ENCODE data around the gene TRIM37.

The TRIM37 gene

DNA sequence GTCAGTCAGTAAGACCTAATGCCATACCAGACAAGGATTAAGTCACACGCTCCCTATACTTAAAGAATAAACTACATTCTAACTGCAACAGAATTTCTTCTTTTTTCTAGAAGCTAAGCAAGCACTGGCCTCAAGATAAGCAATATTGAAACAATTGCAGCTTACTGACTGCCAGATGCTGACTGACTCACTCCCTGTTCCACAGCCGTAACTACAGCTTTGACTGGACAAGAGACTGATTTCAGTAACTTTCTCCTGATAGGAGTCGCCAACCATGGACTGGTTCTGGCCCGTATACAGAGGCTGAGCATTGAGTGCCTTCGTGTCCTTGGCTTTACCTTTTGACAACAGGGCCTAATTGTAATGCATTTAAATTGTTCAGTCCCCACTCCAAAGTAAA, 67.9 kb downstream of the TRIM37 start:
- peak; percentile 22 to 30 for DNase-seq (ENCODE audit: low read depth in 2 of 2)

DNA sequence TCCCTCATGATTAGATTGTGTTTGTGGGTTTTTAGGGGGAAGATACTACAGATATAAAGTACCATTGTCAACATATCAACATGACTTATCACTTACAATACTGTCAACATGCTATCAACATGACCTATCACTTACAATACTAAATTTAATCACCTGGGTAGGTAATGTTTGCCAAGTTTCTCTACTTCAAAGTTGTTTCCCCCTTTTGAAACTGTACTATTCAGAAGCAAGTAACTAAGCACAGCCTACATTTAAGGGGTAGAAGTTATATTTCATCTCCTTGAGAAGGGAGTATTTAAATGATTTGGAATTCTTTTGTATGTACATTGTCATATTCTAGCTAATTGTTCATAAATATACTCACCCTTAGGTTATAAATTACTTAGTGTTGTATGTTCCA, 68.7 kb downstream of the TRIM37 start:
- no peak for DNase-seq (ENCODE audit: low read depth in 2 of 2)

DNA sequence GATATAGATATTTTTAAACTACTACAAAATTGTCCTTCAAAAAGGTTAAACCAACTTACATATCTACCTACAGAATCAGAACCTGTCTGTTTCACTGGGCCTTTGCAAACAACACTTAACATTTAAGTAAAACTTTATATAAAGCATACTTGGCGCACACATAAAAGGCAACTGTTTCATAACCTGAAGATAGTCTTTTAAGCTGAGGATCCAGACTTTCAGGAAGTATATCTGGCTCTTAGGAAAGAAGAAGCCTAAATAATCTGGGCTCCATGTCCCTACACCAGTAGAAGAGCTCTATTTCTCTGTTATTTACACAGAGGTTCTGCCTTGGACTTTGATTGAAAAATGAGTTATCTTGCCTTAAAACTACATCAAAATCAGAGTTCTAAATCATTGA, 75.9 kb downstream of the TRIM37 start:
- no peak for DNase-seq (ENCODE audit: low read depth in 2 of 2)

DNA sequence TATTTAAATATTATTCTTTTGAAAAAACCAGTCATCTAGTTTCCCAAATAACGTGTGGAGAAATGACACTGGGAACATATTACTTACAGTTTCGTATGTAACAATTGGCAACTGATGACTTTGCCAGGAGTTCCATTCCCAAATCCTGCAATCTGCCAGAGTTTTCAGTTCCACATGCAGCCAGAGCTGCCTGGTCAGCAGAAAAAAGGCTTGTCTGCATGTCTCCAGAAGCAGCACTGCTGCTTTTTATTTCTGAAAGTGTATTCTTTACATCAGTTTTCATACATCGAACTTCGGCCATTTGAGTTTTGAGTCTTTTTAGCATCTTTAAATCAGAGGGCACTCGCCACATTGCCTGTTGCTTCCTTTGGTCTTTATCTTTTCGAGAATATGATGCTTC, 78.4 kb downstream of the TRIM37 start:
- no peak for DNase-seq (ENCODE audit: low read depth in 2 of 2)

DNA sequence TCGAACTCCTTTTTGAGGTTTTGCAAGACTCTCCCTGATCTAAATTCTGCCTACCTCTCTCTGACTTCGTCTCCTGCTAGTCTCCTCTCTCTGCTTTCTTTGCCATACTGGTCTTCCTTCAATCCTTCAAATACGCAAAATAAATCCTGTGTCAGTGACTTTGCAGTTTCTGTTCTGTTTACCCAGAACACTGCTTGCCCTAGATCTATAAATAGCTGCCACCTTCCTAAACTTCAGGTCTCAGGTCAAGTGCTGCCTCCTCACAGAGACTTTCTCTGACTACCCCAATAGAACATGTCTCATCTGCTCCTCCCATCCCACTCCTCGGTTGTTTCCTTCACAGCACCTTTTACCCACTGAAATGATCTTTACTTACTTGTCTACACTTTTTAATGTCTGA, 78.9 kb downstream of the TRIM37 start:
- DNase-seq (ENCODE audit: low read depth in 2 of 2), result no peak

DNA sequence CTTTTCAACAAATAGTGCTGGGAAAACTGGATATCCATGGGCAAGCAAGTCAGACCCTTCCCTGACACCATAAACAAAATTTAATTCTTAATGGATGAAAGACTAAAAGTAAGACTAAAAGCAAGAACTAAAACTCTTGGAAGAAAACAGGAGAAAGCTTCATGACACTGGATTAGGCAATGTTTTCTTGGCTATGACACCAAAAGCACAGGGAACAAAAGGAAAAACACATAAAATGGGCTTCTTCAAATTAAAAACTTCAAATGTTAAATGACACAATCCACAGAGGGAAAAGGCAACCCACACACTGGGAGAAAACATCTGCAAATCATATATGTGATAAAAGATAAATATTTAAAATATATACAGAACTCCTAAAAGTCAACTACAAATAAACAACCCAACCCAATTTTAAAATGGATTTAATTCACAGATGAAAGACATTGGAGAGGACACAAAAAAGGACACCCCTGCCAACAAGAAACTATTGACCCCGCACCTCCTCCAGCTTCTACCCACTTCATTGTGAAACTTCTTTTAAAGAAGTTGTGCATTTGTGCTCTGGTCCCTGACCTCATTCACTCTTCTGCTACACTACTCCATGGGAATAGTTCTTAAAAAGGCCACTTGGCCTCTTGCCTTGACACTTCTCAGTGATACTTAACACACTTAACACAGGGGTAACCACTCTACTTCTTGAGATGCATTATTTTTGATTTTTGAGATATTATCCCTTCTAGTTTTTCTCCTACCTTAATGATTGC, 80.3 kb downstream of the TRIM37 start:
- no peak for DNase-seq (ENCODE audit: low read depth in 2 of 2)

DNA sequence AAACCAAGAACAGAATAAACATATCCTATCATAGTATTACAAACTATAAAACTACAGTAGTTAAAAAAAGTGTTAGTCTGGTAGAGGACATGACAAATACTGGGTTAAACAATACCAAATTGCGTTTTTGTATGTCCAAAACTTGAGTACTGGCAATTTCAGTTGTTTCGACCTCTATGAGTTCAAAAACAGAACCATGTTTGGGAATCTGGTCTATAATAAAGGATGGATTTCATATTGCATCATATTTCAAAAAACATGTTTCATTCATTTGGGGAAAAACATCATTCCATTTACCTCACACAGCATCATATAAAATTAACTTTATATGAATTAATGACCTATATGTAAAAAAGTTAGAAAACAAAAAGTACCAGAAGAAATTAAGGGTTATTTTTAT, 81.8 kb downstream of the TRIM37 start:
- no peak for DNase-seq (ENCODE audit: low read depth in 2 of 2)

DNA sequence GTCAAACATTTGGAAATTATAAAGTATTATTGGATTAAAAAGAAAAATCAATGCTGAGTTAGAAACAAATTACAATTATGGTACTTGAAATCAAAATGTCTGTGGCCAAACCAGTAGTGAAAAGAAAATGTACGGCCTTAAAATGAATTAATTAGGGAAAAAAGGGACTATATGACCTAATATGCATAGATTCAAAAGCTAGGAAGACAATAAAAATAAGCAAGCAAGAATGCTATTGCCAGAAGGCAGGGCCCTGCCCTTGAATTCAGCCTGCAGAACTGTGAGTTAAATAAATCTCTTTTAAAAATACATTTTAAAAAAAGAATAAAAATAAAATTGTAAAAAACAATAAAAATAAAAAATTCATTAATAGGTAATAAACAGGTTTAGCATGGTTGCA, 88.7 kb downstream of the TRIM37 start:
- DNase-seq (ENCODE audit: low read depth in 2 of 2), result no peak

DNA sequence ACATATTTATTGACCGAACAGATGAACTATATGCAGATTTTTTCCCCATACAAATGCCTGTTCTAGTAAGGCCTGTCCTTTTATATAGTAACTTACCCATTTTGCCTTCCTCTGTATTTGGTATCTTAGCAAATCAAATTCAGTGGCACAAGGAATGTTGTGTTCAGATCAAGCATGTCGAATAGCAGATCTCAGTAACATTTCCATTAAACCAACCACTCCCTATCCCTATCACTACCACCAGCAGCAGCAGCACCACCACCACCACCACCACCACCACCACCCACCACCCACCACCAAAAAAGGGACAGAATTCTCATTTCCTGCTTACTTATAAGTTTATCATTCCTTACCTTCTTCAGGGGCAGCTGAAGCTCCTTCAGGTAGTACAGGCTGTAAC, 94.7 kb downstream of the TRIM37 start:
- no peak for DNase-seq (ENCODE audit: low read depth in 2 of 2)

DNA sequence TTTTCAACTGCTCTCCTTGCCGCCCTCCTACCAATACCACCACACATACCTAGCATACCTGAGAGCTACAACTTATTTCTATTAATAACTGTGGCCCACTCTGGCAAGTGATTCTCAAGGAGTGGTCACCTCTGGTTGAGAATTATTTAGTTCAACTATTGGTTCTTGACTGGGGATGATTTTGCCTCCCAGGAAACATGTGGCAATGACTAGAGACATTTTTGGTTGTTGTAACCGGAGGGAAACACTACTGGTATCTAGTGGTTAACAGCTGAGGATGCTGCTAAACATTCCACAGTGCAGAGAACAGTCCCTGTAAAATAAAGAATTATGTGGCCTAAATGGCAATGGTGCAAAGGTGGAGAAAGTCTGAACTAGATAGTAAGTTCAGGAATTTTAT, 96.7 kb downstream of the TRIM37 start:
- no peak for DNase-seq (ENCODE audit: low read depth in 2 of 2)

DNA sequence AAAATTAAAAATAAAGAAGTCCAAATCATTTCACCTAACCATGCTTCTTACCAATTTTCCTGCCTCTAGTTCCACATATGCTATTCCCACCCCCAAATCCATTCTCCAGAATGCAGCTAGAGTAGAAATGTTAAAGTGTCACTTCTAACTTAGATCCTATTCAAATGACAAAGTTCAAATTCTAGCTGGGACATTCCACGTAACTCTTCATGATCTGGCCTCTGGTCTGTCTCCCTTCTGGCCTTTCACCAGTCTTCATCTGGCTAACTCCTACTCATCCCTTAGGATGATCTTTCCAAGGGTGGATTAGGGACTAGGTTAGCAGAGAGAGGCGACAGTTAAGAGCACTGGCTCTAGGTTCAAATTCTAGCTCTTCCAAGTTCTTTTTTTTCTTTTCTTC, 97.9 kb downstream of the TRIM37 start:
- no peak for DNase-seq (ENCODE audit: low read depth in 2 of 2)

DNA sequence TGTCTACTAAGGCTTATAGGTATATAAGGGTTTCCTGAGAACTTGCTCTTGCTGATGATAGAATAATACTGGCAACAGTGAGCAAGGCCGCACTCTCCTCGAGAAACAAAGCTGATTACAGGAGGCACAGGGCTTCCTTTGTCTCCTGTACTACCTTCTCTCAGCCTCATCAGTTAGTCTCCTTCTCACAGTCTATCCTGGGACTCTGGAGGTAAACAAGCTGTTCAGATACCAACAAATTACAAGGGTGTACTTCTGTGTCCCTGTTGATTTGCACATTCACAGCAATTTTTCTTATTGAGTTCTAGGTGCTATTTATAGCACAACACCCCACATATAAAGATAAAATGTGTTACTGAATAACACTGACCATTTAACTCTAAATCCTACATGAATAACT, 98.7 kb downstream of the TRIM37 start:
- DNase-seq (ENCODE audit: low read depth in 2 of 2), result no peak

DNA sequence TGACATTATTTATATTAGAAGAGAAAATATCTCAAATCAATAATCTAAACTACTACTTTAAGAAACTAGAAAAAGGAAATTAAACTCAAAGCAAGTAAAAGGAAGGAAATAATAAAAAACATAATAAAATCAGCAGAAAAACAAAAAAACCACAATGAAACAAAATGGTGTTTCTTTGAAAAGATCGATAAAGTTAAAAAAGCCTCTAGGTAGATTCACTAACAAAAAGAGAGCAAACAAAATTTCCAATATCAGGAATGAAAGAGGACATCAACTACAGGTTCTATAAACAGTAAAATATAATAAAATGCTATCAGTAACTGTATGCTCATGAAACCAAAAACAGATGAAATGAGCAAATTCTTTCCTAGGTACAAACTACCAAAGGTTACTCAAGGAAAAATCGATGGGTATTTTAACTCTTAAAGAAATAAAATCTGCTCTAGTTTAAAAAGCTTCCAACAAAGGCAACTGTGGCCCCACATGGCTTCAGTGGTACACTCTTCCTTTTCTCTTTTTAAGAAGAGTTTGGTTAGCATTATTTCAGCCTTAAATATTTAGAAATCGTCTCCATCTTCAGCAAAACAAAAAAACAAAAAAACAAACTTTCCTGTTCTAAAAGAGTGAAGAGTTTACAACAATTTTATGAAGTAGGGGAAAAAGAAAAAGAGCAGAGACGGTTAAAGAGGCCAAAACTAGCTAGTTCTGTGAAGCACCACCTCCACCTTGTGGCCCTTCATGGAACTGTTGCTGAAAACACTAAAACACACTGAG, 102.2 kb downstream of the TRIM37 start:
- peak; percentile 14 to 57 for DNase-seq (ENCODE audit: low read depth in 2 of 2)

DNA sequence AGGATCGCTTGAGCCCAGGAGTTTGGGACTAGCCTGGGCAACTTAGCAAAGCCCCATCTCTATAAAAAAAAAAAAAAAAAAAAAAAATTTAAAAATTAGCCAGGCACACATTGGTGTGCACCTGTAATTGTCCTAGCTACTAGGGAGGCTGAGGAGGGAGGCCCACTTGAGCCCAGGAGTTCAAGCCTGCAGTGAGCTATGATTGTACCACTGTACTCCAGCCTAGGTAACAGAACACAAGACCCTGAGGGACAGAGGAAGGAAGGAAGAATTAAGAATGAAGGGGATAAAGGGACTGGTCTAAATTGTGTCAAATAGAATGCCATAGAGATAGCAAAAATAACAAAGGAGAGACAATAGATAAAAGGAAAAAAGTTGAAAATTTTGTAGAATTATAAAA, 102.8 kb downstream of the TRIM37 start:
- no peak for DNase-seq (ENCODE audit: low read depth in 2 of 2)

DNA sequence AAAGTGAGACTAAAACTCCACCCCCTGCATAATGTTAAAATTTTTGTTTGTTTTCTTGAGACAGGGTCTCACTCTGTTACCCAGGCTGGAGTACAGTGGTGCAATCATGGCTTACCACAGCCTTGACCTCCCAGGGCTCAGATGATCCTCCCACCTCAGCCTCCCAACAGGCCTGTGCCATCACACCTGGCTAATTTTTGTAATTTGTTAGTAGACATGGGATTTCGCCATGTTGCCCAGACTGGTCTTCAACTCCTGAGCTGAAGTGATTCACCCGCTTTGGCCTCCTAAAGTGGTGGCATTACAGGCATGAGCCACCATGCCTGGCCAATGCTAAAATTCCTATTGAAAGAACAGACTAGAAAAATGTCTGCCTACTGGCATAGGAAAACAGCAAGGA, 103.8 kb downstream of the TRIM37 start:
- DNase-seq (ENCODE audit: low read depth in 2 of 2), result no peak

DNA sequence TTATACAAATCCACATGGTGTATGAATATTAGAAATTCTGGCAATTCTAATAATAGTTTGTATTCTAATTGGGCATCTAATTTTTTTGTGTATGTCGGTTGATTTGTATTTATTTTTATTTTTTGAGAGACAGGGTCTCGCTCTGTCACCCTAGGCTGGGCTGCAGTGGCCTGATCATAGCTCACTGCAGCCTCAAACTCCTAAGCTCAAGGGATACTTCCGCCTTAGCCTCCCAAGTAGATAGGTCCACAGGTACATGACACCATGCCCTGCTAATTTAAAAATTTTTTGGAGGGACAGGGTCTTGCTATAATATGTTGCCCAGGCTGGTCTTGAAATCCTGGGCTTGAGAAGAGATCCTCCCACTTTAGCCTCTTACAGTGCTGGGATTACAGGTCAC, 104.6 kb downstream of the TRIM37 start:
- no peak for DNase-seq (ENCODE audit: low read depth in 2 of 2)

DNA sequence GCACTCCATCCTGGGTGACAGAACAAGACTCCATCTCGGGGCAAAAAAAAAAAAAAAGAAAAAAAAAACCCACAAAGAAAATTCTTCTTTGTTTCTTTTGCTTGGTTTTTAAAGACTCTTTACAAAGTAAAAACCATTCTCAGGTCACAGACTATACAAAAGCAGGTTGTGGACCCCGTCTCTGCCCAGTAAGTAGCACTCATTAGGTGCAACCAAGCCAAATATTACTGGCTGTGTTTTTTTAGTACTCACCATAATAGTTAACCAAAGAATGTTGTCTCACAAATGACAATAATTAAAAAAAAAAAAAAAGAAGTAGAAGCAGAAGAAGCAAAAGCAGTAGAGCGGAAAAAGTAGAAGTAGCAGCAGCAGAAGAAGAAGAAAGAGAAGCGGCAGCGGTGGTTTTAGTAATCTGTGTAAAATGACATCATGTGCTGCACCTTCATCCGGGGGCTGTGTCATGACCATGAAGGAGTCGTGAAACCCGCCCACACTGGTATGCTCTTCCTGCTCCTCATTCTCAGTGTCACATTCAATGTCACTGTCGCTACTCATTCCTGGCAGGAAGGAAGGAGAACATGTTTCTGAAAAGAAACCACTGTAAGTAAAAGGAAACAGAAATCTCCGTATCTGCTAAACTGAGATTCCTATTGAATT, 105.4 kb downstream of the TRIM37 start:
- peak; percentile 63 to 72 for DNase-seq (ENCODE audit: low read depth in 2 of 2)

DNA sequence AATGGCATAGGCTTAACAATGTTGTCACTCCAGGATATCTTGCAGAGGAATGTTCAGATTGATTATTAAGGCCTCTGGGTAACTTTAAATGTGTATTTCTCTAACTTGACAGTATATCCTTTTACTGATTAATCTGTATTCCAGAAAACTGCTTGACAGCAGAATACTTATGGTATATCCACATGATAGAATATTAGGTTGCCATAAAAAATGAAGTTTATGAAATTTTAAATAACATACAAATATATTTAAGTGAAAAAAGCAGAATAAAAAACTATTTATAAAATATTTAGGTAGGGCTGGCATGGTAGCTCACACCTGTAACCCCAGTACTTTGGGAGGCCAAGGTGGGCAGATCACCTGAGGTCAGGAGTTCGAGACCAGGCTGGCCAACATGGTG, 106.7 kb downstream of the TRIM37 start:
- DNase-seq (ENCODE audit: low read depth in 2 of 2), result no peak

DNA sequence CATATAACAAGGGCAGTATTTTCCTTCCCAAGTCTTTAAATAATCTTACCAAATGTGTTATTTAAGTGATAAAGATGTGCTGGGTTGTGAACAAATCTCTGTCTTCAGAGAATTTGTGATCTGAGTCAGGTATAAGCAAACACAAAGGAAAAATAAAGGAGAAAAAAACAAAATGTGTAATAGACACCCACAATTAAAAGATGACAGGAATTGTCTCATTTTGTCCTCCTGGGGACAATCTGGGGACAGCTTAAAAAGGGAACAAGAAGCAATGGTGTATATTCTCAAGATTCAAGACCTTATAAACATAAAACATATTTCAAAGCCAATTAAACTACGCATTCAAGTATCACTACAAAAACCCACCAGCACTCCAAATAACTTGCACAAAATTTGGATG, 107.2 kb downstream of the TRIM37 start:
- no peak for DNase-seq (ENCODE audit: low read depth in 2 of 2)

DNA sequence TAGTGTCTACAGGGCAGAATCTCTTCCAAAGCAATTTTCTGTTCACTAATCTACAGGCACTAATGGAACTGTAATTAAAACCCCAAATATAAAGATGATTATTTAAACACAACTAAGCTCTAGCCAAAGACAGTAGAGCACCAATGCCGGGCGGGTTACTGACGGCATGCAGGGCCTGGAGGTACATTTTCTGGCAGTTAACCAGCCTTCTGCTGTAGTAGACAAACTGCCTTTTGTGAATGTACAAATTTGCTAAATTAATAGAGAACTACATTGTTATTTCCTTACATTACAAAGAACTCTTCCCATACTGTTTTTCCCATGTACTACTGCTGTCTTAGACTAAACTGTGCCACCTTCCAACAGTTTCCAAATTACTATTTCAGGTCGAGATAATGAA, 107.8 kb downstream of the TRIM37 start:
- DNase-seq (ENCODE audit: low read depth in 2 of 2), result no peak

DNA sequence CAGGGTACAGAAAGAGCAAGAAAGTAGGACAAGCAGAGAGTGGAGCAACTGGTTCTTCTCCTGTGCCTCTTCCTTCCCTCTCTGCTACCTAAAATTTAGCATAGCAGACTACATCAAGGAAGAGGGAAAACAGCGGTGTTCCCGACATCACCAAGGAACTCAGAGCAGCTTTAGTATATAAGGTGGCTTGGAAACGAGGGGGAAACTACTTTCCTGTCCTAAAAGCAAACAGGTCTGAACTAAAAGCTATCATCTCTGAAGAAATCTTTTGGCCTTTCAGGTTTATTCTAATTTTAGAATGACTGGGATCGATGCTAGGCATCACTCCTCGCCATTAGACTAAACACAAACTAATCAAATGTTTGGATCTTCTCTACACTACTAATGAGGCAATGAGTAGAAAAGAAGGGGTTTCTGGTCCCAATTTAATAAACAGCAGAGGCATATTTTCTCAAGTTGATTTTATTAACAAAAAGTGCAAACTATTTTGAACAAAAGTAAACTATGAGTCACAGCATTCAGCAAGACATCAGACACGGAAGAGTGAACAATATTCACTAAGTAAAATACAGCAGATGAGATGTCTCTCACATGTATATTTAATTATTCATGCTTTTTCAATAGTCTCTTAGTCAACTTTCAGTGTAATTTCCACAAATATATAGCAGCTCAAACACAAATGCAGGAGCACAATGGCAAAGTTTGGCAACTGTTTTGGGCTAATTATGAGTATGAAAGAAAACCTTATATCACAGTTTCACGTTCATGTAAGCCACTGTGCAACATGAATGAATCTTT, 108.7 kb downstream of the TRIM37 start:
- no peak for DNase-seq (ENCODE audit: low read depth in 2 of 2)

DNA sequence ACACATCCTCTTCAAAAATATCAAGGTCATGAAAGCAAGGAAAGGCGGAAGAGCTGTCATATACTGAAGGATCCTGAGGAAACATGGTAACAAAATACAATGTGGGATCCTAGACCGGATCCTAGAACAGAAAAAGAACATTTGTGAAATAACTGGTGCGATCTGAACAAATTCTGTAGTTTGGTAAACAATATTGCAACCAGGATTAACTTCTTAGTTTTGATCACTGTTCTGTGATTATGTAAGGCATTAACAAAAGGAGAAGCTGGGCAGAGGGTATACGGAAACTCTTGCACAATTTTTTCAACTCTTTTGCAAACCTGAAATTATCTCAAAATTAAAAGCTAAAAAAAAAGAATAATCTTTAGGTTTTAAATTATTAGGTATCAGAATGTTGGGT, 109.7 kb downstream of the TRIM37 start:
- DNase-seq (ENCODE audit: low read depth in 2 of 2), result no peak
